Left lung (tissue), 10 donors: Measurements from ENCODE around the gene CD72. TPM values are rescaled to one million over a fixed set of nuclear protein-coding genes. Genes with fewer than 3 reads are reported as not detected.
A peak's percentile ranks its signal among the peaks of the same experiment; 100 is the strongest.

Experiments used
- ATAC-seq: fragments of 200-7000 bp; cut with Tn5 transposase; one replicate; pipeline ENCODE4 v1.9.1; 2020; ENCODE audit warnings: moderate library complexity
- DNase-seq, 4 donors: peaks; one replicate each; pipeline ENCODE4 v3.0.0-alpha.2; 2013 to 2020
- H3K27ac ChIP-seq, 2 donors: fragments of 200-600 bp; sonication (generic) in 1 of 2; one replicate each; pipeline versions ENCODE4 v1.5.0 to v1.8.0; 2020 to 2021
- H3K27me3 ChIP-seq, 2 donors: fragments of 200-600 bp; sonication (generic) in 1 of 2; one replicate each; pipeline versions ENCODE4 v1.5.0 to v1.8.0; 2020 to 2021
- H3K36me3 ChIP-seq, 2 donors: fragments of 200-600 bp; sonication (generic) in 1 of 2; one replicate each; pipeline versions ENCODE4 v1.5.0 to v1.8.0; 2020 to 2021
- H3K4me1 ChIP-seq, 2 donors: fragments of 200-600 bp; one replicate each; pipeline ENCODE4 v1.8.0; 2021
- H3K4me3 ChIP-seq, 2 donors: fragments of 200-600 bp; sonication (generic) in 1 of 2; one replicate each; pipeline versions ENCODE4 v1.5.0 to v1.8.0; 2020 to 2021; ENCODE audit warnings: mild to moderate bottlenecking in 1 of 2
- H3K9me3 ChIP-seq, 2 donors: fragments of 200-600 bp; sonication (generic) in 1 of 2; one replicate each; pipeline versions ENCODE4 v1.5.0 to v1.8.0; 2020 to 2021
- CTCF ChIP-seq, 2 donors: fragments of 200-600 bp; sonication (generic) in 1 of 2; IDR thresholded peaks; one replicate each; pipeline versions ENCODE4 v1.5.0 to v1.8.0; 2021; ENCODE audit warnings: antibody characterized with exemption in 2 of 2
- intact Hi-C, 2 donors: fragments of 100-400 bp; cut with DNase I; formaldehyde crosslinking; loops; one replicate each; pipeline versions ENCODE4 v1.11.2 to v1.14.2; 2022
- polyA plus RNA-seq, 6 donors: library from polyadenylated mRNA; unstranded; fragments of 120-200 nt; gene quantifications; one replicate each; pipeline ENCODE4 v1.2.1, GENCODE V29; 2013; ENCODE audit not compliant: insufficient read length in 6 of 6
- total RNA-seq, 2 donors: library from RNA; stranded (reverse); fragmentation: NEBNext Ultra II Directional; extraction: Animal tissue kit (Norgen Biotek cat#: 25700); gene quantifications; one replicate each; pipeline ENCODE4 v1.2.1, GENCODE V29; 2021
- donor health status: DM: no; HTN: yes; CAD: no.
- donor health status: DM: no; HTN: no; CAD: no.

CD72 gene
- total and polyA plus RNA-seq, 8 donors = 3.2 to 4.3 (median 3.7) TPM

- H3K36me3 ChIP-seq = peaks cover 0 to 21% of the 10 kb centered on the region in 2 donors
- peak; percentile 97 for ATAC-seq
- intact Hi-C loops = loop anchor here in 1 of 2 donors (10.0 kb wide), 1 partner anchor 60 kb away; no protein-coding TSS in a partner anchor
Observed at GRCh38 chr9:35664531-35665470, 46.6 kb upstream of the CD72 start, which contains the start of gene ARHGEF39. Gene ARHGEF39, minus strand, starts transcription at chr9:35665195. Its CDS starts 26 bp downstream, at chr9:35665169.

GRCh38 chr9:35662437-35662836 lies 44.2 kb upstream of the CD72 start:
- Histone ChIP-seq H3K4me1 (peaks cover 0 to 62% of the 10 kb centered on the region in 2 donors), H3K27me3 (no peaks in the 10 kb centered on the region), H3K9me3 (no peaks in the 10 kb centered on the region), H3K27ac (peak overlapping the region in 1 of 2 donors; percentile 20), H3K36me3 (peaks cover 0 to 21% of the 10 kb centered on the region in 2 donors), H3K4me3 (no peak overlapping the region)
- ATAC-seq (no peak), DNase-seq (no peak)
- intact Hi-C loops = loop anchor here in 1 of 2 donors (10.0 kb wide), 1 partner anchor 62 kb away; no protein-coding TSS in a partner anchor
- TF ChIP-seq CTCF (IDR thresholded peaks at IDR 0.05) = no peak

More at GRCh38 chr9:35664531-35665470, 46.6 kb upstream of the CD72 start, which contains the start of gene ARHGEF39:
- DNase-seq = peak; percentile 71 to 97 (median 86)
- H3K4me1 ChIP-seq = peaks cover 0 to 49% of the 10 kb centered on the region in 2 donors
- peak within 1 kb of the TSS; percentile 53 for H3K4me3 ChIP-seq
- H3K9me3 ChIP-seq = no peaks in the 10 kb centered on the region
- TF ChIP-seq CTCF (IDR thresholded peaks at IDR 0.05) = no peak
- H3K27me3 ChIP-seq = no peaks in the 10 kb centered on the region
- peak within 1 kb of the TSS in 1 of 2 donors; percentile 59 for H3K27ac ChIP-seq

- no peak for ATAC-seq
- H3K4me3 ChIP-seq = no peak overlapping the region
- peak overlapping the region in 1 of 2 donors; percentile 20 for H3K27ac ChIP-seq
Observed at GRCh38 chr9:35661756-35662350, 43.6 kb upstream of the CD72 start.

GRCh38 chr9:35660966-35661415 lies 42.8 kb upstream of the CD72 start:
- no peak for ATAC-seq
- H3K9me3 ChIP-seq = no peaks in the 10 kb centered on the region
- DNase-seq = peak in 1 of 4 donors; percentile 35
- peaks cover 0 to 75% of the 10 kb centered on the region in 2 donors for H3K4me1 ChIP-seq
- H3K27ac ChIP-seq = peak overlapping the region; percentile 13 to 20
- H3K4me3 ChIP-seq = no peak overlapping the region
- H3K36me3 ChIP-seq = peaks cover 0 to 21% of the 10 kb centered on the region in 2 donors
- intact Hi-C loops = loop anchor here in 1 of 2 donors (10.0 kb wide), 1 partner anchor 64 kb away; no protein-coding TSS in a partner anchor
- H3K27me3 ChIP-seq = no peaks in the 10 kb centered on the region
- no peak for TF ChIP-seq CTCF (IDR thresholded peaks at IDR 0.05)

More at GRCh38 chr9:35661756-35662350, 43.6 kb upstream of the CD72 start:
- Histone ChIP-seq H3K36me3 (peaks cover 0 to 21% of the 10 kb centered on the region in 2 donors), H3K4me1 (peaks cover 0 to 68% of the 10 kb centered on the region in 2 donors), H3K9me3 (no peaks in the 10 kb centered on the region), H3K27me3 (no peaks in the 10 kb centered on the region)
- intact Hi-C loops = loop anchor here in 1 of 2 donors (10.0 kb wide), 1 partner anchor 63 kb away; no protein-coding TSS in a partner anchor
- DNase-seq = no peak
- no peak for TF ChIP-seq CTCF (IDR thresholded peaks at IDR 0.05)
